HFFc6 (cell line): Measurements from ENCODE around the gene SLC25A11. TPM values are rescaled to one million over a fixed set of nuclear protein-coding genes. Genes with fewer than 3 reads are reported as not detected.
A peak's percentile ranks its signal among the peaks of the same experiment; 100 is the strongest.

Experiments used
- DNase-seq: peaks from one replicate; pipeline ENCODE4 v3.0.0-alpha.2; 2018
- H3K27ac Mint-ChIP-seq: 2 replicates; pipeline ENCODE4 v1.8.0; 2020; ENCODE audit warnings: mild to moderate bottlenecking, mixed read lengths
- H3K27me3 Mint-ChIP-seq: 2 replicates; pipeline ENCODE4 v1.8.0; 2021; ENCODE audit warnings: mild to moderate bottlenecking, moderate library complexity, mixed read lengths; ENCODE audit not compliant: insufficient read depth
- H3K36me3 Mint-ChIP-seq: 2 replicates; pipeline ENCODE4 v1.8.0; 2021; ENCODE audit warnings: low read depth, mixed read lengths
- H3K4me1 Mint-ChIP-seq: 2 replicates; pipeline ENCODE4 v1.8.0; 2020; ENCODE audit warnings: low read depth, mixed read lengths
- H3K4me3 Mint-ChIP-seq: 2 replicates; pipeline ENCODE4 v1.8.0; 2020; ENCODE audit warnings: mild to moderate bottlenecking, moderate library complexity, mixed read lengths
- H3K9me3 Mint-ChIP-seq: 2 replicates; pipeline ENCODE4 v1.8.0; 2020; ENCODE audit warnings: mild to moderate bottlenecking, mixed read lengths
- total RNA-seq, 6 experiments: library from RNA; stranded (reverse); fragmentation: NEBNext Ultra II Directional; extraction: Animal tissue kit (Norgen Biotek cat#: 25700); gene quantifications; 2 replicates in 1 of 6; 3 replicates in 5 of 6; pipeline ENCODE4 v1.2.3, GENCODE V29; 2021
- TF ChIP-seq, protein P1 (sequence below): fragments of 200-600 bp; sonication (generic); IDR thresholded peaks from 2 replicates; pipeline ENCODE4 v1.5.0; 2021; ENCODE audit warnings: antibody characterized with exemption, mild to moderate bottlenecking

SLC25A11 gene
- total RNA-seq, 6 experiments from 2014 or later: 61.9 to 78.6 (median 64.4) TPM

DNA sequence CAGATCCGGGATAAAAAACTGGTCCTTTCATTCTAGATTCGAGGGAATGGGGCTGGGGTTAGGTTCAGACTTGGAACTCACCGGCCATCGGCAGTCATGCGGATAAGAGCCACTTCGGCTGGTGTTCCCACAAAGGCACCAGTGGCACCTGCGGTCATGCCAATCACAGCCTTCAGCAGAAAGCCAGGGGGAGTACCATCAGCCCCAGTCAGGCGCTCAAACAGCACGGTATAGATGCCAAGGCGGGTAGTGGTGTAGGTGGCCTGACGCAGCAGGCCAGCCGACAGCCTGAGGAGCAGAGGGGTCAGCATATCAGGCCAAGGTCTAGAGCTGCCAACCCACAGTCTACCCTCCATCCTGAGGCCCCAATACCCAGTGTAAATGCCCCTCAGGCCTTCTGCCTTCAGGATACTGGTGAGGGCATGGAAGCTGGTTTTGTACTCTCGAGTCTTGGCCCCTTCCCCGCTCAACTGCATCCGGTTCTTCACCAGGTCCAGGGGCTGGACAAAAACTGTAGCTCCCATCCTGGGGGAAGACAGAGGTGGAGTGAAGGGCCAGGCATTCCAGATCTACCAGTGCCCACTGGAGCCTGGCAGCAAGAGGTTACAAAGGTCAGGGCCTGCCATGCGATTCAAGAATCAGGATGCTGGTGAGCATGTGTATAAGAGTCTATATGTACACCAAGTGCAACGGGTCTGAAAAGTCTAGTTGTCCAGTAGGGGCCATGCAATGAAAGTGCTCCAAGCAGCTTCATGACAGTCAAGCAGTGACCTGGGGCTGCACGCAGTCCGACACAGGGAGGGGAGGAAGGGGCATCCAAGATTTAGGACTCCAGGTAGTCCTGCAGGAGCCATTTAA is 929 bp downstream of the SLC25A11 start:
- Mint-ChIP-seq H3K4me1 (peaks cover 51% of the 10 kb centered on the region), H3K27me3 (peaks cover 8% of the 10 kb centered on the region), H3K4me3 (peak overlapping the region; percentile 95), H3K9me3 (no peaks in the 10 kb centered on the region), H3K36me3 (peaks cover 37% of the 10 kb centered on the region), H3K27ac (peak overlapping the region; percentile 100)
- TF ChIP-seq, protein P1, sequence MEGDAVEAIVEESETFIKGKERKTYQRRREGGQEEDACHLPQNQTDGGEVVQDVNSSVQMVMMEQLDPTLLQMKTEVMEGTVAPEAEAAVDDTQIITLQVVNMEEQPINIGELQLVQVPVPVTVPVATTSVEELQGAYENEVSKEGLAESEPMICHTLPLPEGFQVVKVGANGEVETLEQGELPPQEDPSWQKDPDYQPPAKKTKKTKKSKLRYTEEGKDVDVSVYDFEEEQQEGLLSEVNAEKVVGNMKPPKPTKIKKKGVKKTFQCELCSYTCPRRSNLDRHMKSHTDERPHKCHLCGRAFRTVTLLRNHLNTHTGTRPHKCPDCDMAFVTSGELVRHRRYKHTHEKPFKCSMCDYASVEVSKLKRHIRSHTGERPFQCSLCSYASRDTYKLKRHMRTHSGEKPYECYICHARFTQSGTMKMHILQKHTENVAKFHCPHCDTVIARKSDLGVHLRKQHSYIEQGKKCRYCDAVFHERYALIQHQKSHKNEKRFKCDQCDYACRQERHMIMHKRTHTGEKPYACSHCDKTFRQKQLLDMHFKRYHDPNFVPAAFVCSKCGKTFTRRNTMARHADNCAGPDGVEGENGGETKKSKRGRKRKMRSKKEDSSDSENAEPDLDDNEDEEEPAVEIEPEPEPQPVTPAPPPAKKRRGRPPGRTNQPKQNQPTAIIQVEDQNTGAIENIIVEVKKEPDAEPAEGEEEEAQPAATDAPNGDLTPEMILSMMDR: no peak
- DNase-seq: no peak

DNA sequence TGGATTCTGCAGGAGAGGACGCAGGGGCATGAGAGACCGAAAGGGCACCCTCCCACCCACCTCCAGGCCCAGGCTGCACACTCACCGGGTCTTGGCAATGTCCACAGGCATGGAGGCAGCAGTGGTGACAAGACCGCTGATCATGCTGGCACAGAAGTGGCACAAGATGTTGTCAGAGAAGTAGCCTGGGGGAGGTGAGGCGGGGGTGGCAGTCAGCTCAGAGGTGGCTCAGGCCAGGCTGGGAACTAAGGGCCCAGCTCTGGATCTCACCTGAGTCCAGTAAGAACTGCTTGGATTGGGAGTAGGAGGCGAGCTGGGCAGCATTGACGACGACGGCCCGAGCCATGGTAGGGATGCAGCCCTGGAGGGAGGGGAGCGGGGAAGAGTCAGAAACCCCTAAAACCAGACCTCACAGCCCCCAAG is 1.8 kb downstream of the SLC25A11 start:
- no peak for DNase-seq
- peak overlapping the region; percentile 95 for H3K4me3 Mint-ChIP-seq
- TF ChIP-seq, protein P1: no peak
- peaks cover 8% of the 10 kb centered on the region for H3K27me3 Mint-ChIP-seq
- H3K36me3 Mint-ChIP-seq: peaks cover 31% of the 10 kb centered on the region
- no peak overlapping the region for H3K27ac Mint-ChIP-seq
- peaks cover 46% of the 10 kb centered on the region for H3K4me1 Mint-ChIP-seq
- no peaks in the 10 kb centered on the region for H3K9me3 Mint-ChIP-seq

DNA sequence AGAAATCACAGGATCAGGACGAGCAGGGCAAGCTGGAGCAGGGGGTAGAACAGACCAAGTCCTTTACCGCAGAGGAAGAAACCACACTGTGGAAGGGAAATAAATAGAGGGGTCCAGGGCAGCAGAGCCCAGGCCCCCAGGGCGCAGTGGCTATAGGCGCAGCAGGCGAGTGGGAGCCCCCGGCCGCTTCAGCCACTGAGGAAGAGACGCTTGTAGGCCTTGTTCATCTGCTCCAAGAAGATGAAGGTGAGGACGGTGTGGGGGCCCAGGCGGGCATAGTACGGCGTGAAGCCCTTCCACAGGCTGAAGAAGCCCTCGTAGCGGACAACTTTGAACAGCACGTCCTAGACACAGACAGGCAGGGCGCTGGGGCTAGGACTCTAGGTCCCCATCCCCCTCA is 2.3 kb downstream of the SLC25A11 start:
- Mint-ChIP-seq H3K4me3 (no peak overlapping the region), H3K27ac (no peak overlapping the region), H3K9me3 (no peaks in the 10 kb centered on the region), H3K4me1 (peaks cover 41% of the 10 kb centered on the region), H3K36me3 (peaks cover 27% of the 10 kb centered on the region), H3K27me3 (peaks cover 8% of the 10 kb centered on the region)
- DNase-seq: no peak
- TF ChIP-seq, protein P1: no peak

DNA sequence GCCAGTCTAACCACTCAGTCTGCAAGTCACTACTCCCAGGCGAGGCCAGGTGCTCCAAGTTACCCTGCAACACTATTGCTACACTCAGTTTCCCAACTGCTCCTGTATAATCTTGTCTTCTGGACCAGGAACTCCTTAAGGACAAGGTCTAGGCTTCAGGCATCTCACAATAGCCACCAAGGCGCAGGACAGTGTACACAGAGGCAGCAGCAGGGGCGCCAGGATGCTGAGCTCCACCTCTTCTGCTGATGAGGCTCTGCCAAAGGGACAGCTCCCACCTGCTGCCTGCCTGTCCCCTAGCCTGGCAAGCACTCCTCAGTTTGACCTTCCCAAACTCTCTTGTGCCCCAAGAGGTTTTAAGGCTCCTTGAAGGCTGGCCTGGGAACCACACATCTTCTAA is 3.4 kb downstream of the SLC25A11 start:
- Mint-ChIP-seq H3K4me3 (no peak overlapping the region), H3K9me3 (no peaks in the 10 kb centered on the region)

DNA sequence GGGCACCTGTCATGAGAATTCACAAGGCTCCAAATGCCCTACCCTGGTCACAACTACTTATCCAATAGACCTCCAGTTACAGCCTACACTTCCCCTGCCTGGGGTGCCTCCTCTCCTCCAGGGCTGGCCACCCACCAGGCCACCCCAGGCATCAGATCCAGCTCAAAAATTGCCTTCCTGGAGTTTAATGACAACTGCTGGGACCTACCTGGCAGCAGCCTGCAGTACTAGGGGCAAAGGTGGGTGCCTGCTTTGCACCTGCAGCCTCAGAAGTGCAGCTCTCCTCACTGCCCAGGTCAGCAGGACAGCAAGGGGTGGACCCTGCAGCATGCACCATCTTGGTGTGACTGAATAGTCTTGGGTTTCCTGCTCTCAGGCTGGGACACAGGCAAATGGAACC is 4.2 kb downstream of the SLC25A11 start:
- Mint-ChIP-seq H3K4me3 (no peak overlapping the region), H3K4me1 (peaks cover 23% of the 10 kb centered on the region), H3K27ac (no peak overlapping the region), H3K27me3 (peaks cover 8% of the 10 kb centered on the region), H3K36me3 (peaks cover 21% of the 10 kb centered on the region), H3K9me3 (no peaks in the 10 kb centered on the region)
- TF ChIP-seq, protein P1: no peak
- DNase-seq: no peak

More for the DNA sequence above, 3.4 kb downstream of the SLC25A11 start:
- Mint-ChIP-seq H3K36me3 (peaks cover 21% of the 10 kb centered on the region), H3K4me1 (peaks cover 30% of the 10 kb centered on the region), H3K27ac (no peak overlapping the region), H3K27me3 (peaks cover 8% of the 10 kb centered on the region)
- no peak for DNase-seq
- TF ChIP-seq, protein P1: no peak
